Stimulated activated CD4-positive, alpha-beta T cell treated with anti-CD3 and anti-CD28 coated beads, Interleukin-1b, Interleukin-23, amount 100 ng/mL, for 4 hours (primary cell): ENCODE data around the gene TBCD.

Experiments used
- DNase-seq, 2 donors: peaks; one replicate each; pipeline ENCODE4 v3.0.0-alpha.2; 2020; ENCODE audit warnings: low read depth in 2 of 2

TBCD gene

DNA sequence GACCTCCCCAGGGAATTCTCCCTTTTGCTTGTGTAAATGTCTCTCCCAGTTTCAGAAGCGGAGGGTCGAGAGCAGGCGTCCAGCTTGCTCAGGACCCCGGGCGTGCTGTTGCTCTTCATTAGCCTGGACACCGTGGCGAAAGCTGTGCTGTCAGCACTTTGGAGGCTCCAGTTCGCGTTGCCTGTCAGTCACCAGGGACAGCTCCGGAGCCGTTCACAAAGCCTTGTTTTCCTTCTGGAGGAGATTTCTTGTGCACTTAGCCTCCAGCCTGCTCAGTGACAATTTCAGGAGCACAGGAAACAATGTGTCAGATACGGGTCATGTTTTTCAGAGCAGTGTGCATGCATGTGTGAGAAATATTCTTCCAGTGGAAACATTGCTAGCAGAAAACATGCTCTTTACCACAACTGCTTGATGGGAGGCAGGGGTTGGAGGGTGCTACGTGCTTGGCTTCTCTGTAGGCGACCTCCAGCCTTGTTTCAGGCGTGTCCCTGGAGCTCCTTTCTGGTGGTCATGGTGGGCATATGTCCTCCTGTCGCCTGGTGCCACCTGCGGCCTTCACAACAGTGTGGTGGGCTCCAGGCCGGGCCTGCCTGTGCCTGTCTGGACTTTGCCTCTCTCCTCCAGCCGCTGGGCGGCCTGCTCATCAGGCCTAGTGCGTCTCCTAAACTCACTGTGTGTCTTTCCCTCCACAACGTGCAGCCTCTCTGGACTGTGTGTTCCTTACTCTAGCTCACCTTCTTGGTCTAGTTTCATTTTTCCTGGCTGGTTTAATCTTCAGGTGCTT lies 59.0 kb downstream of the TBCD start:
- DNase-seq, result no peak

DNA sequence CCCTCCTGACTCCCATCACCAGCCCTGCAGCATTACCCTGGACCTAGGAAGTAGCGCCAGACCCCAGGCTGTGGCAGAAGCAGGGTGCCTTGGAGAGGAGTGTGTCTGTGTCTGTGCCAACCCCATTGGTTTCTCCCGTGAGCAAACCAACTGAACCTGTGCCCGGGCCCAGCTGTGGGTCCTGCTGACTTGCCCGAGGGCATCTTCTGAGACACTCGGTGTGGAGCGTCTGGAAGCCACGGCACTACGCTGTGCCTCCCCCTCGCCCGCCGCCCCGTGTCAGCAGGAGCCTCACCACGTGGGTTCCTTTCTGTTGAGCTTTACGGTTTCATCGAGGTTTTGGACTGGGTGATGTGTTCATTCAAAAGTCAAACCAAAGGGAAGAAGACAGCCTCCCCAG lies 60.2 kb downstream of the TBCD start:
- no peak for DNase-seq

- DNase-seq, result no peak
Measured at GRCh38 chr17:82812601-82813000, 60.7 kb downstream of the TBCD start.

GRCh38 chr17:82813299-82814051 lies 61.6 kb downstream of the TBCD start:
- no peak for DNase-seq

DNA sequence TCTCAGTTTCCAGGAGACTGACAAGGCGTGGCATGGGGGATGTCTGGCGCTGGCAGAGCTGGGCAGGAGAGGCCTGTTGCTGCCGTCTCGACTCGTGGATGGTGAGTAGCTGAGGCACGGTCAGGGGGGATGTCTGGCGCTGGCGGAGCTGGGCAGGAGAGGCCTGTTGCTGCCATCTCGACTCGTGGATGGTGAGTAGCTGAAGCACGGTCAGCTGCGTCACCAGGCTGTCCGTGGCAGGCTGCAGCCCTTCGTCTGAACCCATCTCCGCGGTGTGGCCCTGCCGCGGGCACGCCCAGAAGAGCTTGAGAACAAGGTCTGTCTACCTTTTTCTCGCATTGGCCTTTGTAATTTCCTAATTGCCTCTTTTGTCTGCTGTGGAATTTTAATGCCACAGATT lies 63.0 kb downstream of the TBCD start:
- DNase-seq, result no peak

GRCh38 chr17:82815354-82815753 lies 63.5 kb downstream of the TBCD start:
- no peak for DNase-seq

DNA sequence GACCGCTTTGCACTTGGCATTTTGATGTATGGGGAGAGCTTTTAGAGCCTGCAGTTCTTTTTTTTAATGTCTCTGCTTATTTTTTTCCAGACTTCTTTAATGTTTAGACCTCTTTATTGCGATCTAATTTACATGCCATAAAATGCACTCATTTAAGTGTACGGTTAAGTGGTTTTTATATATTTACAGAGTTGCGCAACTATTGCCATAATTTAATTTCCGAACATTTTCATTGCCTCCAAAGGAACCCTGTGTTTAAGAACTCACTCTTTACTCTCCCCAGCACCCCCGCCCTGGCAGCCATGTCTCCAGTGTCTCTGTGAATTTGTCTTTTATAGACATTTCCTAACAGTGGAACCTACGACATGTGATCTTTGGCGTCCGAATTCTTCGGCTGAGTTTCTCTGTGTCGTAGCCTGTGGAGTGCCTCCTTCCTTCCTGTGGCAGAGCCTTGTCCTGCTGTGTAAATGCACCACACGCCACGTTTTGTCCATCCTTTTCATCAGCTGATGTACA lies 64.0 kb downstream of the TBCD start:
- no peak for DNase-seq

- DNase-seq, result no peak
Measured at GRCh38 chr17:82816358-82816757, 64.5 kb downstream of the TBCD start.

- no peak for DNase-seq
Measured at GRCh38 chr17:82817947-82818346, 66.1 kb downstream of the TBCD start.

GRCh38 chr17:82820278-82821251 lies 68.7 kb downstream of the TBCD start:
- DNase-seq, result no peak

DNA sequence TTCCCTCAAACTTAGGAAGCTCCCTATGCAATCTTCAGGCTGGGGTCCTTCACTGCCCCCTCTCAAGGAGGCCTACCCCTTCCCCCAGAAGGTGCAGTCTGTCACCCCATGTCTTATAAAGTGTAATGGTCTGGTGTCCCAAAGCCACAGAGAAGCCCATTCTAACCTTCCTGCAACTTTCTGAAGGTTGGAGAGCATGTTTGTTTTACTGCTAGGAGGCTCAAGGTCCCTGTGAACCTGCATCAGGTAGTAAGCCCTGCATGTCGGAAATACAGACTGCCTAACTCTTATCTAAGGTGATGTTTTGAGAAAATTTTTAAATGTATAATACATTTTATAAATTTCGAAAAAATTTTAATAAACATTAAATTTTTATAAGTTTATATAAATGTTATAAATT lies 69.7 kb downstream of the TBCD start:
- no peak for DNase-seq

- no peak for DNase-seq
Measured at GRCh38 chr17:82822281-82822680, 70.4 kb downstream of the TBCD start.

- no peak for DNase-seq
Measured at GRCh38 chr17:82823004-82823403, 71.1 kb downstream of the TBCD start.

DNA sequence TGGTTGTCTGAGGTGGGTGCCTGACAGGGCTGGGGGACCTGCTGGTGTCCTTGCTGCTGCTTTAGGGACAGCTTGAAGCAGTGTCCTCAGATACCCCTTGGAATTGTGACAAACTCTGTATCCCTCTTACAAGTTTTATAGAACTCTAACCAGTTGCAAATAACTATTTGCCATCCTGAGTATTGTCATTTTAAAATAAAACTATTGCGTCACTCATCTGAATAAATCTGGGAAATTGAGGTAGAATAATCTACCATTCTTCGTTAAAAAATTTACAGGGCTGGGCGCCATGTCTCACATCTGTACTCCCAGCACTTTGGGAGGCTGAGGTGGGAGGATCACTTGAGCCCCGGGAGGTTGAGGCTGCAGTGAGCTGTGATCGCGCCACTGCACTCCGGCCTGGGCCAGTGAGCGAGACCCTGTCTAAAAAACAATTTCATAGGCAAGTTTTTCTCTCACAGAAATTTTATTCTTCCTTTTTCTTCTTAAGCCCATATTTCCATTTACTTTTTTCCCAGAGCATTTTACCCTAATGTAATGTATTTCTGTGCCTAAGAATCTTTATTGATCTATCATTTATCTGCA lies 73.8 kb downstream of the TBCD start:
- no peak for DNase-seq

DNA sequence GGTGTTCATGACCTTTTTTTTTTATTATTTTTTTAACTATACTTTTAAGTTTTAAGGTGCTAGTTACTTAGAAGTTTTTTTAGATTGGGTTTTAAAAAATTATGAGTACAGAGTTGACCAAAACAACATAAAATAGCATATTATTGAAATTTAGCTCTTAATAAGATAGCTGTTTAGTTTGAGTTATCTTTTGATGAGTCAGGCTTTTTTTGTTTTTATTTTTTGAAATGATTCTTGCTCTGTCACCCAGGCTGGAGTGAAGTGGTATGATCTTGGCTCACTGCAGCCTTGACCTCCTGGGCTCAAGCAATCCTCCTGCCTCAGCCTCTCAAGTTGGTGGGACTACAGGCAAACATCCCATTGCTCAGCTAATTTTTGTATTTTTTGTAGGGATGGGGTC lies 74.3 kb downstream of the TBCD start:
- no peak for DNase-seq

DNA sequence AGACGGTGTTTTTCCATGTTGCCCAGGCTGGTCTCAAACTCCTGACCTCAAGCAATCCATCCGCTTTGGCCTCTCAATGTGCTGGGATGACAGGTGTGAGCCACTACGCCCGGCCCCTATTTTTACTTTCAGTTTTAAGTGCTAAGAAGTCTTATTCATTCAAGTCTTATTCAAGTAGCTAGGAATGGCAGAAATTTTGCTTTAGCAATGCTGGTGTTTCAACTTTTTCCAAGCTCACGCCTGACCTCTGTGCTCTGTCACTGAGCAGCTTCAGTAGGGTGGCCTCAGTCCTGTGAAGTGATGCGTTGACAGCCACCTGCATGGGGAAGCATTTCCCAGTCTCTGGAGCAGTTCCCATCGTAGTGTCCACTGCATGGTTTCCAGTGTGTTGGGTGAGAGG lies 75.1 kb downstream of the TBCD start:
- no peak for DNase-seq

GRCh38 chr17:82828875-82829487 lies 77.1 kb downstream of the TBCD start:
- no peak for DNase-seq

DNA sequence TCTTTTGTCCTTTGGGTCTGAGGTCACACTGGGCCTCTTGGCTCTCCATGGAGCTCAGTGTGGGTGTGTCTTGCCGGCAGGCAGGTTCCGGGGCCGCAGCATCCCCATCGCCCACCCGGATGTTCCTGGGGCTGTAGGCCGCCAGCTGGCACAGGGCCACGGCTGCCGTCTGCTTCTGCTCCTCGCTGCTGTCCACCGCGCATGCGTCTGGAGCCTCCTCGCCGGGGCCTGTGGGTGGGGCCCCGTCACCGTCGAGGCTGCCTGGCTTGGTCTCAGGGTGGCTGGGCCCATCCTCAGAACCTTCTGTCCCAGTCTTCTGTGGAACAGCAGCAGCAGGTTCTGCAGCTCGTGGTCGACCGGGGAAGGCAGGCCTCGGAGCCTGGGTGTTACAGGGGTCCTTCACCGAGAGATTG lies 78.4 kb downstream of the TBCD start:
- no peak for DNase-seq

DNA sequence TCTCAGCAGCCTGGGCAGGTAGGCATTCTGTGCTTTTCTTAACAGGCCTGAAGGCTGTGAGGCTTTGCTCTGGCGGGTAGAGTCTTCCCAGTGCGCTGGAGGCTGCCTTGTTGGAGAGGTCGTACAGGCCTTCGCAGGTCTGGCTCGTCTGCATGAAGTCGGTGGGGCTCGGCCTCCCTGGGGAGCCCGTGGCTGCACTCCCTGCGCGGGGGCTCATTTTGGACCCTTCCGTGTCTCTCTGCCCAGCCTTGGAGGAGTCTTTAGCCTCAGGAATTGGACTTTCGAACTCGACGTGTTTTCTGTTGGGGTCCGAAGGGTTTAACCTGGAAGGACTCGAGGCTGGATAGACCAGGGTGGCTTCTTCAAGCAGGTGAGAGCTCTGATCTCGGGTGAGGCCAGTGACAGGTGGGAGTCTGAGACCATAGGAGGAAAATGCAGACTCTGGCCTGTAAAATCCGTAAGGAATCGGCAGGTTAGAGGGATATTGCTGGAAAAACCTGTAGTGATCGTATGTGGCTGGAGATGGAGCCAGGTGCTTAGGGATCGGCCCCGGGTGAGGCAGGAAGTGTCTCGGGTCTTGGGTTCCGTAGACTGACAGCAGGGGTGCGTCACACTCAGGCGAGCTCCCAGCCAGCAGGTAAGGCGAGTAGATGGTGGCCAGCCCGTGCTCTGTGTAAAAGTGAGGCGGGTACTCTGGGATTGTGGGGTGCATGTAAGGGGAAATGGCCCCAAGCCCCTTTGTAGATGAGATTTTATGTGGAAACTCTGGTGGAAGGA lies 79.4 kb downstream of the TBCD start:
- DNase-seq, result no peak

GRCh38 chr17:82831818-82832200 lies 79.9 kb downstream of the TBCD start:
- no peak for DNase-seq
